HG03469 (cell line): ENCODE measurements around the gene MSN.
A peak's percentile ranks its signal among the peaks of the same experiment; 100 is the strongest.

ENCODE experiments used
- ATAC-seq: cut with Tn5 transposase; IDR thresholded peaks from one replicate; pipeline ENCODE4 v1.9.1; 2021; ENCODE audit warnings: mild to moderate bottlenecking, moderate library complexity, moderate number of reproducible peaks; ENCODE audit not compliant: unreplicated experiment

Gene MSN

GRCh38 chrX:65671966-65672365 is 4.5 kb downstream of the MSN start:
- no peak for ATAC-seq

DNA sequence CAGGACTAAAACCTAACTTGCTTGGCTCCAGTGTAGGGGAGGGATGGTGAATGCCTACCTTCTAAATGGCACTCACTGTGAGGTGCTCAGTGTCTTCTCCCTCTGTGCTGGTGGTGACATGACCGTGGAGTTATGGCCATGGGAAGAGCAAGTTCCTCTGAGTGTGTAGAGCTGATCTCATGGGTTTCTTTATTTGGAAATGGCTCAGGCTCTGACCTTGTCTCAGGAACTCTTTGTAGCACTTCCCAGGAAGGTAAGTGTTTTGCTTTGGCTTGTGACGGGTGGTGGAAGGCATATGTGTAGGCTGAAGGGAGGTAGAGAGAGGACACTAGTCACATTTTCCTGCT is 6.4 kb downstream of the MSN start:
- ATAC-seq: no peak

DNA sequence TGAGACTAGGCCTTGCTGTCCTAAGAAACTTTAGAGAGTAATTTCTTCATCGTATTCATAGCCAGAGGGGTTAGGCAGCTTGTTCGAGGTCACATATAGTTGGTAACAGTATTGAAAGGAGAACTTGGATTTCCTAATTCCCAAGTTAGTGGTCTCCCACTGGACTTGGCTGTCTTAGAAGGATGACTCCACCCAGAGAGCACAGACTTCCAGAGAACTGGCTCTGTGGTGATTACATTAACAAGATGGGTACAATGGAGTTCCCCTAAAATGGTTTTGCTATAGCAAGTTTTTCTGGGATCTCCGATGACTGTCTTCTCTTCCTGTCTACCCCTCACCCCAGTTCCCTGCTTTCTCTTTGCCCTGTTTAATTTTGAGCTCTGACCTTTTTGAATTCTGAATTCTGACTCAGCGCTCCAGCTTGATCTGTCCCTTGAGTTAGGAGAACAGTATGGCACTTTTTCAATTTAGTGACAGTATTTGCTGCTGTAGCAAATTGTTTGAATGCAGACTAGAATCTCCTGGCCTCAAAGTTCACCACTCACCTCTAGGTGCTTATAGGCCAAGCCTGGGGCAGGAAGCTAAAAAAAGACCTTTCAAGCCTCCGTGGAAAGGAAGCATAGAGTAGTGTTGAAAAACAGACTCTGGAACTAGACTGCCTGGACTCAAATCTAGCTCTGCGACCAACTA is 6.9 kb downstream of the MSN start:
- no peak for ATAC-seq

- ATAC-seq: no peak
Observed at GRCh38 chrX:65677954-65678469, 10.6 kb downstream of the MSN start.

GRCh38 chrX:65679071-65679540 is 11.7 kb downstream of the MSN start:
- no peak for ATAC-seq

- no peak for ATAC-seq
Observed at GRCh38 chrX:65681810-65682209, 14.4 kb downstream of the MSN start.

GRCh38 chrX:65685112-65685511 is 17.7 kb downstream of the MSN start:
- no peak for ATAC-seq

GRCh38 chrX:65686236-65686635 is 18.8 kb downstream of the MSN start:
- no peak for ATAC-seq

GRCh38 chrX:65687367-65687766 is 19.9 kb downstream of the MSN start:
- no peak for ATAC-seq

GRCh38 chrX:65688403-65688871 is 21.0 kb downstream of the MSN start:
- ATAC-seq: peak; percentile 64

DNA sequence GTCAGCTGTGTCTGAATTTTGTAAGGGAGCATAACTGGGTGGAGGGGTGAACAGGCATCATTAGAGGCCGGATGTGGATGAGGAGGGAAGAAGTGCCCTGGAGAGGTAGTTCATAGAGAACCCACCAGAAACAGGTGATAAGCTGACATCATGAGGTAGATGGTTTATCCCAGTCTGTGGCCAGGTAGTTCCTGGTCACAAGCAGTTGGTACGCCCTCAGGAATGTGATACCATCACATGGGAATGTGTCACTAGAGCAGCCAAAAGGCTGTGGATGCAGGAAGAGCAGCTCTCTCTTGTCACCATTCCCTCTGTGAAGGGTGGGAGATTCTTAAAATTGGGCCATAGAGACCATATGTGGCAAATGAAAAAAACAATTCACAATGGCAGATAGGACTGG is 21.9 kb downstream of the MSN start:
- no peak for ATAC-seq

- ATAC-seq: no peak
Observed at GRCh38 chrX:65690057-65690855, 22.8 kb downstream of the MSN start.

DNA sequence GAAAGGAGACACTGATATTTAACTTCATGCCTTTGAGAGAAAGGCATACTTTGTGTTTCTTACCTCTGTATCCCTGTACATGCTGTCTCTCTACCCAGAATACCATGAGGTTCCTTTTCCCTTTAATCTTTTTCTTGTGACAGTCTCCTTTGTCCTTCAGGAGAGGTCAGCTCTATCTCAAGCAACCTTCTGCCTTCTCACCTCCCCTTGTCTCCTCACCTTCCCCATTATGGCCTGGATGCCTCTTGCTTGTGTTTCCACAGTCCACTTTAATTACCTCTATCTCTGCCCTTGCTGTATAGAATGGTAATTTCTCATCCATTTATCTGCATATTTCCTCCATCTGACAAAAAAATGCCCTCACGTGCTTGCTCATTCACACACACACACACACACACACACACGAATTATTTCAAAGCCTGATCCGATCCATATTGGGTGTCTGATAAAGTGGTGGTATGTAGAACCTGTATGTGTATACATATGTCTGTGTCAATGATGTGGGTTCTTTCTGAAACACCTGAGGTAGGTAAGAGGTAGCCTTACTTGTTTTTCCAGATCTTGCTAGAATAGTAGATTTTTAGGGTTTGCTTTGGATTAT is 28.5 kb downstream of the MSN start:
- ATAC-seq: no peak

GRCh38 chrX:65696613-65697012 is 29.2 kb downstream of the MSN start:
- ATAC-seq: no peak

GRCh38 chrX:65697211-65697641 is 29.8 kb downstream of the MSN start:
- no peak for ATAC-seq

GRCh38 chrX:65697915-65698796 is 30.7 kb downstream of the MSN start:
- peak; percentile 33 for ATAC-seq

- ATAC-seq: no peak
Observed at GRCh38 chrX:65702956-65703355, 35.5 kb downstream of the MSN start.

GRCh38 chrX:65705439-65705838 is 38.0 kb downstream of the MSN start:
- ATAC-seq: no peak

GRCh38 chrX:65706041-65706828 is 38.8 kb downstream of the MSN start:
- ATAC-seq: no peak

DNA sequence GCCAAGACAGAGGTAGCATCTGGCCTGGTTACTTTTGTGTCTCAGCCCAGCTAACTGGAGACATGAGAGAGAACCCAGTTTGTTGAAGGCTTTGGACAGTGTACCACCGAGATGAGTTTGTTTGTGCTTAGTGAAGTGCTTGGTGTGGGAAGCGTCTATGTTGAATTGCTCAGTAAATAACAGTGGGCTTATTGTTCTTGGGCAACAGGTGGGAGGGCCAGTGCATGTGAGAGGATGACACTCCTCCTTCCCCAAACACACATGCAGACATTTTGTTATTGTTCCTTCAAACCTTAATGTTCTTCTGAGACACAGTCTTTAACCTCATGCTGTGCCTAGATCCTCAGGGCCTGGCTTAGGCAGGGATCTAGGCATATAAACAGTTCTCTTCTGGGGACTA is 39.7 kb downstream of the MSN start:
- ATAC-seq: no peak
